Measurements from ENCODE around the gene ALDOA.

GRCh38 chr16:30016555-30017276 lies 48.8 kb upstream of the ALDOA start:
- TF ChIP-seq ELK1 (CRISPR knock-in tag; IDR thresholded peaks at IDR 0.05) (no peak), ARNT (IDR thresholded peaks at IDR 0.05) (no peak), EP300 (IDR thresholded peaks at IDR 0.05; ENCODE audit: low read length) (no peak), HBP1 (CRISPR knock-in tag; IDR thresholded peaks at IDR 0.05) (no peak), SRSF7 (optimal IDR thresholded peaks at IDR 0.05; ENCODE audit: low read depth, low read length) (no peak), POLR2B (IDR thresholded peaks at IDR 0.05; ENCODE audit: low read depth, partially characterized antibody) (no peak), CUX1 (CRISPR knock-in tag; IDR thresholded peaks at IDR 0.05) (no peak), BRF2 (IDR thresholded peaks at IDR 0.05; ENCODE audit: borderline replicate concordance, insufficient read depth, insufficient read length) (no peak), CREB3L1 (IDR thresholded peaks at IDR 0.05; ENCODE audit: borderline replicate concordance, low read depth) (no peak), LCOR (CRISPR knock-in tag; IDR thresholded peaks at IDR 0.05) (no peak), SIRT6 (IDR thresholded peaks at IDR 0.05; ENCODE audit: low read depth, low read length) (no peak), SREBF2 (CRISPR knock-in tag; IDR thresholded peaks at IDR 0.05) (no peak), RBM25 (IDR thresholded peaks at IDR 0.05; ENCODE audit: low read depth, low read length, severe bottlenecking) (no peak), ELF4 (CRISPR knock-in tag; IDR thresholded peaks at IDR 0.05) (no peak)

Data from K562 (cell line).